ENCODE measurements around the gene FAM168A.

DNA sequence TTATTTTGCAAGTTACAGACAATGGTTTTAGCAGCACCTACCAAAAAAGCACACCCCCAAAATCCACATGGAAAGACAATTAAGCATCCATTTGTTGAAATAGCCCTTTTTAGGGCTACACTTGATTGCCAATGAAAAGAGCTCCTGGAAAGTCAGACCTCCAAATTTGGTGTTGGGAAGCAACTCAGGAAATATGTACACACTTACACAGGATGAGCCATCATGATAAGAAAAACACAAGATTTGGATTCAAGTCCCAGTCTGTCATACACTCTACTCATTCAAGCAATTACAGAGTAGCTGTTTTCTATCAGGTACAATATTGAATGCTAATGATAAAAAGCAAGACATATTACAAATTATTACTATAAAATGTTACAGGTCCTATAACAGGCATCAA, 31.5 kb downstream of the FAM168A start:
- TF ChIP-seq CTCF (IDR thresholded peaks at IDR 0.05), result no peak
- TF ChIP-seq POLR2A (IDR thresholded peaks at IDR 0.05), result no peak
